Astrocyte (in vitro differentiated cells and primary cell): ENCODE measurements around the gene PLEKHS1. TPM values are rescaled to one million over a fixed set of nuclear protein-coding genes. Genes with fewer than 3 reads are reported as not detected.

Experiments
- DNase-seq: peaks from one replicate; pipeline ENCODE4 v3.0.0-alpha.2; 2010; ENCODE audit warnings: low read depth
- FAIRE-seq: peaks from 2 replicates; lab custom pipeline; 2011; peaks lifted over from hg19 to GRCh38; lab: Jason Lieb, UNC
- H2AFZ ChIP-seq: 2 replicates; pipeline ENCODE4 v1.6.0; 2012; ENCODE audit warnings: low read depth, low read length, inconsistent platforms
- H3K27ac ChIP-seq: 2 replicates; pipeline ENCODE4 v1.5.1; 2011; ENCODE audit warnings: low read depth, low read length, inconsistent platforms
- H3K27me3 ChIP-seq: 2 replicates; pipeline ENCODE4 v1.6.0; 2011; ENCODE audit warnings: low read length, inconsistent platforms; ENCODE audit not compliant: insufficient read depth
- H3K36me3 ChIP-seq: 2 replicates; pipeline ENCODE4 v1.5.1; 2011; ENCODE audit warnings: low read length, inconsistent platforms; ENCODE audit not compliant: insufficient read depth
- H3K4me1 ChIP-seq: 2 replicates; pipeline ENCODE4 v1.5.1; 2011; ENCODE audit warnings: low read length, inconsistent platforms; ENCODE audit not compliant: insufficient read depth
- H3K4me2 ChIP-seq: 2 replicates; pipeline ENCODE4 v1.6.0; 2012; ENCODE audit warnings: low read length, inconsistent platforms
- H3K4me3 ChIP-seq: 2 replicates; pipeline ENCODE4 v1.5.1; 2011; ENCODE audit warnings: low read depth, mild to moderate bottlenecking, low read length, inconsistent platforms; ENCODE audit not compliant: insufficient read depth
- H3K79me2 ChIP-seq: 2 replicates; pipeline ENCODE4 v1.6.0; 2012; ENCODE audit warnings: mild to moderate bottlenecking, low read length, inconsistent platforms; ENCODE audit not compliant: insufficient read depth
- H3K9ac ChIP-seq: 2 replicates; pipeline ENCODE4 v1.6.0; 2012; ENCODE audit warnings: mild to moderate bottlenecking, low read length, inconsistent platforms
- H3K9me3 ChIP-seq: 2 replicates; pipeline ENCODE4 v1.5.1; 2012; ENCODE audit warnings: low read depth, mild to moderate bottlenecking, low read length, inconsistent platforms; ENCODE audit not compliant: insufficient read depth
- H4K20me1 ChIP-seq: 2 replicates; pipeline ENCODE4 v1.6.0; 2012; ENCODE audit warnings: low read length, inconsistent platforms; ENCODE audit not compliant: insufficient read depth
- H3K27ac Mint-ChIP-seq: one replicate; pipeline ENCODE4 v1.8.0; 2021; ENCODE audit warnings: mild to moderate bottlenecking, mixed read lengths; ENCODE audit not compliant: unreplicated experiment
- H3K27me3 Mint-ChIP-seq: one replicate; pipeline ENCODE4 v1.8.0; 2021; ENCODE audit warnings: low read depth, mixed read lengths; ENCODE audit not compliant: unreplicated experiment
- H3K36me3 Mint-ChIP-seq: one replicate; pipeline ENCODE4 v1.8.0; 2021; ENCODE audit warnings: low read depth, mixed read lengths; ENCODE audit not compliant: unreplicated experiment
- H3K4me1 Mint-ChIP-seq: one replicate; pipeline ENCODE4 v1.8.0; 2021; ENCODE audit warnings: low read depth, mixed read lengths; ENCODE audit not compliant: unreplicated experiment
- H3K4me3 Mint-ChIP-seq: one replicate; pipeline ENCODE4 v1.8.0; 2021; ENCODE audit warnings: mild to moderate bottlenecking, moderate library complexity, mixed read lengths; ENCODE audit not compliant: unreplicated experiment
- H3K9me3 Mint-ChIP-seq: one replicate; pipeline ENCODE4 v1.8.0; 2021; ENCODE audit warnings: mild to moderate bottlenecking, mixed read lengths; ENCODE audit not compliant: unreplicated experiment
- EZH2 ChIP-seq: IDR thresholded peaks from 2 replicates; pipeline ENCODE4 v1.6.1; 2012; ENCODE audit warnings: mild to moderate bottlenecking, low read length, inconsistent platforms; ENCODE audit not compliant: insufficient read depth
- total RNA-seq: library from RNA; stranded (reverse); gene quantifications from 2 replicates; pipeline ENCODE4 v1.2.1, GENCODE V29; 2021
- TF ChIP-seq, protein P1 (sequence below): IDR thresholded peaks from 2 replicates; pipeline ENCODE4 v1.5.1; 2011; ENCODE audit warnings: low read depth, mild to moderate bottlenecking, inconsistent platforms, low read length, moderate library complexity; ENCODE audit not compliant: insufficient read depth

PLEKHS1 gene
- total RNA-seq, 1 donor from 2014 or later: not detected

DNA sequence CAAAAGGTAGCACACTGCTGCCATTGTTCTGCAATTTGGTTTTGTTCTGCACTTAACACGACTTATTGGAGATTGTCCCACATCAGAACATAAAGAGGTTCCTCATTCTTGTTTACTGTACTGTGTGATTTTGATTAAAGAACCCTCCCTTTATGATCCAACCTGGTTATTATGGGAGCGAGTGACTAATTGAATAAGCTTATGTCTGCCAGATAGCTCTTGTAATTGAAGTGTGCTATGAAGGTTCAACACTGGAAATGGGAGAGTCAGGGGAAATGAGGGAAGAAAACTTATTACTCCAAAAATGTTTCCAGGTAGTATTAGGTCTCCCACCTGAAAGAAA lies 37.9 kb upstream of the PLEKHS1 start:
- H3K4me2 ChIP-seq: no peak overlapping the region
- peaks cover 50% of the 10 kb centered on the region for H4K20me1 ChIP-seq
- no peak overlapping the region for H3K4me3 ChIP-seq
- FAIRE-seq: no peak
- H3K27me3 ChIP-seq: no peaks in the 10 kb centered on the region
- DNase-seq: no peak
- H3K4me1 Mint-ChIP-seq: peaks cover 26% of the 10 kb centered on the region
- peaks cover 3% of the 10 kb centered on the region for H3K79me2 ChIP-seq
- no peak overlapping the region for H2AFZ ChIP-seq
- peaks cover 13% of the 10 kb centered on the region for H3K4me1 ChIP-seq
- no peaks in the 10 kb centered on the region for H3K9me3 Mint-ChIP-seq
- no peak overlapping the region for H3K27ac Mint-ChIP-seq
- no peak overlapping the region for H3K4me3 Mint-ChIP-seq
- no peaks in the 10 kb centered on the region for H3K36me3 ChIP-seq
- no peaks in the 10 kb centered on the region for H3K27me3 Mint-ChIP-seq
- H3K9me3 ChIP-seq: no peaks in the 10 kb centered on the region
- no peak overlapping the region for H3K9ac ChIP-seq
- peaks cover 24% of the 10 kb centered on the region for H3K36me3 Mint-ChIP-seq
- H3K27ac ChIP-seq: no peak overlapping the region
- TF ChIP-seq, protein P1, sequence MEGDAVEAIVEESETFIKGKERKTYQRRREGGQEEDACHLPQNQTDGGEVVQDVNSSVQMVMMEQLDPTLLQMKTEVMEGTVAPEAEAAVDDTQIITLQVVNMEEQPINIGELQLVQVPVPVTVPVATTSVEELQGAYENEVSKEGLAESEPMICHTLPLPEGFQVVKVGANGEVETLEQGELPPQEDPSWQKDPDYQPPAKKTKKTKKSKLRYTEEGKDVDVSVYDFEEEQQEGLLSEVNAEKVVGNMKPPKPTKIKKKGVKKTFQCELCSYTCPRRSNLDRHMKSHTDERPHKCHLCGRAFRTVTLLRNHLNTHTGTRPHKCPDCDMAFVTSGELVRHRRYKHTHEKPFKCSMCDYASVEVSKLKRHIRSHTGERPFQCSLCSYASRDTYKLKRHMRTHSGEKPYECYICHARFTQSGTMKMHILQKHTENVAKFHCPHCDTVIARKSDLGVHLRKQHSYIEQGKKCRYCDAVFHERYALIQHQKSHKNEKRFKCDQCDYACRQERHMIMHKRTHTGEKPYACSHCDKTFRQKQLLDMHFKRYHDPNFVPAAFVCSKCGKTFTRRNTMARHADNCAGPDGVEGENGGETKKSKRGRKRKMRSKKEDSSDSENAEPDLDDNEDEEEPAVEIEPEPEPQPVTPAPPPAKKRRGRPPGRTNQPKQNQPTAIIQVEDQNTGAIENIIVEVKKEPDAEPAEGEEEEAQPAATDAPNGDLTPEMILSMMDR: no peak
- TF ChIP-seq EZH2: no peak

- Mint-ChIP-seq H3K9me3 (no peaks in the 10 kb centered on the region), H3K36me3 (peaks cover 36% of the 10 kb centered on the region), H3K27me3 (no peaks in the 10 kb centered on the region), H3K27ac (no peak overlapping the region), H3K4me1 (peaks cover under 1% of the 10 kb centered on the region), H3K4me3 (no peak overlapping the region)
- TF ChIP-seq, protein P1: no peak
- TF ChIP-seq EZH2: no peak
- no peak overlapping the region for H3K9ac ChIP-seq
- no peaks in the 10 kb centered on the region for H3K4me1 ChIP-seq
- peaks cover 30% of the 10 kb centered on the region for H4K20me1 ChIP-seq
- no peak overlapping the region for H3K4me2 ChIP-seq
- H3K27ac ChIP-seq: no peak overlapping the region
- peaks cover 3% of the 10 kb centered on the region for H3K79me2 ChIP-seq
- FAIRE-seq (no peak), DNase-seq (no peak)
- peaks cover under 1% of the 10 kb centered on the region for H3K36me3 ChIP-seq
- H2AFZ ChIP-seq: no peak overlapping the region
- H3K27me3 ChIP-seq: no peaks in the 10 kb centered on the region
- H3K4me3 ChIP-seq: no peak overlapping the region
- no peaks in the 10 kb centered on the region for H3K9me3 ChIP-seq
Observed at GRCh38 chr10:113716109-113716910, 35.2 kb upstream of the PLEKHS1 start.
